Inferior parietal cortex (tissue), 1 donor: ENCODE results near the gene TMEM235.

Source experiments
- DNase-seq: peaks from one replicate; pipeline ENCODE4 v3.0.0-alpha.2; 2016; ENCODE audit errors: extremely low spot score

Gene TMEM235

GRCh38 chr17:78219396-78220150, 11.9 kb upstream of the TMEM235 start:
- DNase-seq, result no peak

- no peak for DNase-seq
These were observed 8.4 kb upstream of the TMEM235 start for GRCh38 chr17:78223061-78223460.

- DNase-seq, result no peak
These were observed 7.7 kb upstream of the TMEM235 start for GRCh38 chr17:78223765-78224164.

DNA sequence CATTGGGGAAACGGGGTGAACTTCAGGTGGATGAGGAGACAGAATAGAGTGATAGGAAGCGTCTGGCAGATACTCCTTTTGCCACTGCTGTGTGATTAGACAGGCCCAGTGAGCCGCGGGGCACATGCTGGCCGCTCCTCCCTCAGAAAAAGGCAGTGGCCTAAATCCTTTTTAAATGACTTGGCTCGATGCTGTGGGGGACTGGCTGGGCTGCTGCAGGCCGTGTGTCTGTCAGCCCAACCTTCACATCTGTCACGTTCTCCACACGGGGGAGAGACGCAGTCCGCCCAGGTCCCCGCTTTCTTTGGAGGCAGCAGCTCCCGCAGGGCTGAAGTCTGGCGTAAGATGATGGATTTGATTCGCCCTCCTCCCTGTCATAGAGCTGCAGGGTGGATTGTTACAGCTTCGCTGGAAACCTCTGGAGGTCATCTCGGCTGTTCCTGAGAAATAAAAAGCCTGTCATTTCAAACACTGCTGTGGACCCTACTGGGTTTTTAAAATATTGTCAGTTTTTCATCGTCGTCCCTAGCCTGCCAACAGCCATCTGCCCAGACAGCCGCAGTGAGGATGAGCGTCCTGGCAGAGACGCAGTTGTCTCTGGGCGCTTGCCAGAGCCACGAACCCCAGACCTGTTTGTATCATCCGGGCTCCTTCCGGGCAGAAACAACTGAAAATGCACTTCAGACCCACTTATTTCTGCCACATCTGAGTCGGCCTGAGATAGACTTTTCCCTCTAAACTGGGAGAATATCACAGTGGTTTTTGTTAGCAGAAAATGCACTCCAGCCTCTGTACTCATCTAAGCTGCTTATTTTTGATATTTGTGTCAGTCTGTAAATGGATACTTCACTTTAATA, 7.0 kb upstream of the TMEM235 start:
- DNase-seq, result peak; percentile 62

- DNase-seq, result no peak
These were observed 6.2 kb upstream of the TMEM235 start for GRCh38 chr17:78225088-78225865.

DNA sequence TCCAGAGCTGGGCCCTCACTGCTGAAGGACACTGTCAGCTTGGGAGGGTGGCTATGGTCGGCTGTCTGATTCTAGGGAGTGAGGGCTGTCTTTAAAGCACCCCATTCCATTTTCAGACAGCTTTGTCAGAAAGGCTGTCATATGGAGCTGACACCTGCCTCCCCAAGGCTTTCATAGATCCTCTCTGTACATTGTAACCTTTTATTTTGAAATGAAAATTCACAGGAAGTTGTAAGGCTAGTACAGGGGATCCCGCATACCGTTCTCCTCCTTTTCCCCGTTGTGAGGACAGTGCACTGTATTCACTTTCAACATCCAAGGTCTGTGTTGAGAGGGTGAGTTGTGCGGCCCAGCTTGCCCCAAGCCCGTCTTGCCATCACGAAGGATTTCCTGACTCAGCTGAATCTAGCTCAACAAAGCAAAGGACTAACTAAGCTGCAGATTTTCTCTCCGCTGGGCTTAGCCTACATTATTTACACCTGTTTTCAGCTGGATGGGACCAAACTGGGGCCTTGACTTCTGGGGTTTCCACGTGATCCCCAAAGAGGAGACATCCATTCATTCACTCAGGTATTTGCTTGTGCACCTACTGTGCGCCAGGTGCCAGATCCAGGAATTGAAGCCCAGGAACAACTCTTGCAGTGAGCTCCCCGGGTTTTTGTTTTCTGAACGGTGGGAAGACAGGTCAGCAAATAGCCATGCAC, 5.2 kb upstream of the TMEM235 start:
- no peak for DNase-seq

GRCh38 chr17:78226759-78227454, 4.5 kb upstream of the TMEM235 start:
- no peak for DNase-seq

- DNase-seq, result no peak
These were observed 3.9 kb upstream of the TMEM235 start for GRCh38 chr17:78227455-78227916.

DNA sequence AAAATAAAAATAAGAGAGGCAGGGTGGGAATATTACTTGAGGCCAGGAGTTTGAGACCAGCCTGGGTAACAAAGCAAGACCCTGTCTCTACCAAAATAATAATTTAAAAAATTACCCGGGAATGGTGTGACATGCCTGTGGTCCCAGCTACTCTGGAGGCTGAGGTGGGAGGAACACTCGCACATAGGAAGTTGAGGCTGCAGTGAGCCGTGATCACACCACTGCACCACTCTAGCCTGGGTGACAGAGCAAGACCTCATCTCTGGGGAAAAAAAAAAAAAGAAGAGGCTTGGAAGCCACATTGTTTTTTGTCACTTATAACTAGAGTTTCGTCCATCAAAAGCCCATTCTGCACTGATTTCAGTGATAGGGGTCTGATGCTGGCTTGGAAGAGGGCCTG, 3.3 kb upstream of the TMEM235 start:
- no peak for DNase-seq

DNA sequence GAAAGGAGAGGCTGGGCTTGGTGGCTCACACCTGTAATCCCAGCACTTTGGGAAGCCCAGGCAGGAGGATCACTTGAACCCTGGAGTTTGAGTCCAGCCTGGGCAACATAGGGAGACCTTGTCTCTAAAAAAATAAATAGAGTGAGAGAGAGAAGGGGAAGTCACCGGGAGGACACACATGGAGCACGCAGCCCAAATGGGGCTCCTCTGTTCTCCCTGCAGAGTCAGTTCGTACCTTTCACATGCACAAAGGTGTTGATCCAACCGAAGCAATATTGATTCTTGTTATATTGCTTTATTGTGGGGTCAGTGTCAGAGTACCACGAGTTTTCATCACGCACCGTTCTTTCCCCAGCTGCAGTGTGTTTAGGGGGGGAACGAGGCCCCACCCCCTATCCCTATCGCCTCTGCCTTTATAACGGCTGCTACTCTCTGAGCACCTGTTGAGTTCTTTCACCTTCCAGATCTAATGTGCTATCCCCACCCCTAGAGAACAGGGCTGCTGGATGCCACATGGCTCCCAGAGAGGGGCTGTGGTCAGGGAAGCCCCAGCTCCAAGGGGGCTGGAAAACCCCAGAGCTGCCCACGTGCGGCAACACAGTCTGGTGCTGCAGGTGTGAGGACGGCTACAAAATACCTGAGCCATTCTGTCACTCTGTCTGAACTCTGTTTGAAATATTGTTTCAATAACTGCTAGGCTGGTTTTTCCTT, 1.0 kb upstream of the TMEM235 start:
- no peak for DNase-seq

GRCh38 chr17:78231991-78232858, 794 bp downstream of the TMEM235 start:
- no peak for DNase-seq

DNA sequence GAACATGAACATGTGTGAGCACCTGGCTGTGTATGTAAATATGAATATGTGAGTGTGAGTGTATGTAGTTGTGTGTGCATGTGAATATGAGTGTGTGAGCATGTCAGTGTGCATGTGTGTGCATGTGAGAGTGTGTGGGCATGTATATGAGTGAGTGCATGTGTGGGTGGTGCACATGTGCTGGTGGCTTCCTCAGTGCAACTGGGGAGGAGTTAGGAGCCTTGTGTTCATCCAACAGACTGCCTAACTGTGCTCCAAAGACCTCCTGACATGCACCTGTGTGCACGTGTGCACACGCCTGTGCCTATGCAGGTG, 1.4 kb downstream of the TMEM235 start:
- no peak for DNase-seq

DNA sequence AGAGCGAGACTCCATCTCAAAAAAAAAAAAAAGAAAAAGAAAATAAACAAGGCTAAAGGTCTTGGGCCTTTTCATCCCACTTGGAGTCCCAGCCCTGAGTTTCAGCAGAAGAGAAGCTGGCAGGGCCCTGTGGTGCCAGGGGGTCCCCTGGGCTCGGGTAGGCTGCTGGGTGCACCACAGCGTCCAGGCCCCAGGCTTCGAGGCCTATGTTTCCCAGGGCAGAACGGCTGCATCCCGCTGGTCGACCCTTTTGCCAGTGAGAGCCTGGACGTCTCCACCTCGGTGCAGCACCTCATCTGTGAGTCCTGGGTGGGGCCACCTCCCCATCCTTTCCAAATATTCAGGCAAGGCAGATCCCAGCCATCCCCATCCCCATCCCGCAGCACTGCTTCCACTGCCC, 2.2 kb downstream of the TMEM235 start:
- no peak for DNase-seq

- no peak for DNase-seq
These were observed 2.9 kb downstream of the TMEM235 start for GRCh38 chr17:78234261-78234865.

- peak; percentile 67 for DNase-seq
These were observed 3.6 kb downstream of the TMEM235 start for GRCh38 chr17:78235022-78235421.

GRCh38 chr17:78235885-78236284, 4.5 kb downstream of the TMEM235 start:
- DNase-seq, result no peak

DNA sequence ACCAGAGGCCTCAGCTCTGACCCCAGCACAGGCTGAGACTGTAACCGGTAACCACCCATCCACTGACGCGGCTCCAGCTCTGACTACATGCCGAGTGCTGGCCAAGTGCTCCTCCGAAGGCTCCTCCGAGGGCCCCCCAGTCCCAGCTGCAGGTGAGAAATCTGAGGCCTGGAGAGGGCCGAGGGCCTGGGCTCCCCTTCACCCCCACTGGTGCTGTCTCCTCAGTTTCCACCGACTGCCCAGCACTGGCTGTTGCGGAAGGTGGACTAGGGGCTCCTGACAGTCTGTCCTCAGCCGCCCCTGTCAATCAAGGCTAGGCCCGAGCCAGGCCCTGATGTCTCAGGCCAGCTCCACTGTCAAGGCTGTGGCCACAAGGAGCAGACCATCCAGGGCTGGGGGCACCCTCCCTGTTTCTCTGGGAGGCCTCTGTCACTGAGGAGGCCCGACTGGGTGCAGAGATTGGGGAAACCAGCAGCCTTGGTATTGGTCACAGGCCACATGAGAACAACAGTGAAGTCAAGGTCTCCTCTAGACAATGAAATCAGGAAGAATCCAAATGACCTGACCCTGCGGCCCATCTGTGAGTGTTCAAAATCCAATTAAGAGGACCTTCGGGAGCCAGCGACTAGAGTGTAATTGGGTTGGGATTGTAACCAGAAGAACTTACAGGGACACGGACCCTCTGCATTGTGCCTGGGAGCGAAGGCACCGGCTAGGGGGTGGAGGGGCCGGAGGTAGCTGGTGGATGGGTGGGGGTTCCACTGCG, 5.1 kb downstream of the TMEM235 start:
- no peak for DNase-seq

GRCh38 chr17:78237401-78238012, 6.1 kb downstream of the TMEM235 start:
- DNase-seq, result peak; percentile 77
